GM18861 (cell line): ENCODE results near the gene GBF1.
"Not testable (repeated sequence)": the region's sequence is repeated elsewhere in the genome, so short reads cannot be mapped to it uniquely, and the experiment has no call there.

Experiments
- ATAC-seq: cut with Tn5 transposase; IDR thresholded peaks from one replicate; pipeline ENCODE4 v1.9.1; 2021; ENCODE audit not compliant: unreplicated experiment

The GBF1 gene

DNA sequence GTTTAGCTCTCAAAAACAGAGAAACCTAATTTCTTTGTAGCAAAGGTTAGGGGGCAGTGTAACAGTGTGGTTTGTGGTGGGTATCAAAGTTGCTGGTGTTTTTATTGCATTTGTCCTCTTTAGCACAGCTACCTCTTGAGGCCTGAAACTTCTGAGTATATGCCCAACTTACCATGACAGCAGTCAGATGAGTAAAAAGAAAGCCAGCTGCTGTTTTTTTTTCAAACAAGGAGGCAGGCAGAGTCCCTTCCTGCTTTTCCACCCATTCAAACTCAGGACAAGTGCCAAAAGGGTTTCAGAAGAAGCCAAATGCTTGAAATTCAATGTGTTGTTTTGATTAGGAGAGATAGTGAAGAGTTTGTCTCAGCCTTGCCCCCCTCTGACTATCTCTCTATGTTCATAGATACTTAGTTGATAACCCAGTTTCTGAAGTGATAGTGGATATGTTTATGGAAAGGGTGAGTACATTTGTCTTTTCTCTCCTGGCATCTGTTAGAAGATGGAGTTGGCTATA lies 23.1 kb downstream of the GBF1 start:
- no peak for ATAC-seq

DNA sequence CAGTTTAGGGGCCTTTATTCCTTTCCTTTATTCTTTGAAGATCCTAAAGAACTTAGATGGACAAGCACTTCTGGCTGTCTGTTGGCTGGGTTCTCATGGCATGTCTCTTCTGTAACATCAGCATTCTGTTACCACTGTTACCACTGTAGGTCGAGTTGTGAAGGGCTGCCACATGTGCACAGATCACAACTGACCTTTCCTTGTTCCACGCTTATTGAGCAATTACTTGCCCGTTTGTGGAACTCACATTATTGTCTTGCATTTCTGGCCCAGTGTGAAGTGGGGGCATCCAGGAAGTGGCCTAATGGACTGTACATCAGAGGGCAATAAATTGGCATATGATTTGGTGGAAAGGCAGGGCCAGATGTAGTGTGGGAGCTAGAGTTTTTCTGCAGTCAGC lies 23.7 kb downstream of the GBF1 start:
- ATAC-seq = no peak

DNA sequence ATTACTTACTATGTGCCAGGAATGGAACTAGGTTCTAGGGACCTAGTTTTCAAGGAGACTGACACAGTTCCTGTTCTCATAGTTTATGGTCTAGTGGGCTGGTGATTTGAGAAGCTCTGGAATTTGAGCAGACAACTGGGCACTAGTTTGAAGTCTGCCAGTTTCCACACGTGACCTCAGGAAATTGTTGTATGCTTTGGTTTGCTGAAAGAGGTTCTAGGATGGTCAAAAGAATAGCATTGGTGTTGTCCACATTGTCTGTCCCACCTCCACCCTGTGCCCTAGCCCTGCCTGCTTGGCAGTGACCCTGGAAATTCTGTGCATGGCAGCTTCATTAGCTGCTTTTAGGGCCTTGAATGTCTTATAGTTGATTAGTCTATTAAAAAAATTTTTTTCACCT lies 28.7 kb downstream of the GBF1 start:
- ATAC-seq = no peak

- ATAC-seq = no peak
Observed at GRCh38 chr10:102275343-102275742, 30.0 kb downstream of the GBF1 start.

GRCh38 chr10:102279104-102279503 lies 33.8 kb downstream of the GBF1 start:
- no peak for ATAC-seq

GRCh38 chr10:102280397-102281101 lies 35.2 kb downstream of the GBF1 start:
- no peak for ATAC-seq

GRCh38 chr10:102281102-102281487 lies 35.8 kb downstream of the GBF1 start:
- no peak for ATAC-seq

- no peak for ATAC-seq
Observed at GRCh38 chr10:102283488-102283887, 38.2 kb downstream of the GBF1 start.

DNA sequence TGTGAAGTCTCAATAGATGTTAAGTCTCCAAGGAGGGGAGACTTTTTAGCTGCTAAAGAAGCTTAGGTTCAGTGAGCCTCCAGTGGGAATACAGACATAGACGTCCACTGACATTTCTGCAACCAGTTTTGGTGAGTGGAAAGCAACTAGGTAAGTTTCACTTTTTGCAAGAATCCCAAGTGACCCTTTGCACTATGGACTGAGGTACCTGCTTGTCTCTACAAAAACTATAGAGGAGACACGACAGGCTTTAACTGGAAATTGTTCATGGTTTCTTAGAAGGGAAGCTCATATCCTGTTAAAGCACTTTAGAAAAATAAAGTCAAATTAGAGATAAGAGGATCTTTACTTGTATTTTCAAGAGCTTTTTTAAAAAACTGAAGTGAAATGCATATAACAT lies 38.6 kb downstream of the GBF1 start:
- no peak for ATAC-seq

DNA sequence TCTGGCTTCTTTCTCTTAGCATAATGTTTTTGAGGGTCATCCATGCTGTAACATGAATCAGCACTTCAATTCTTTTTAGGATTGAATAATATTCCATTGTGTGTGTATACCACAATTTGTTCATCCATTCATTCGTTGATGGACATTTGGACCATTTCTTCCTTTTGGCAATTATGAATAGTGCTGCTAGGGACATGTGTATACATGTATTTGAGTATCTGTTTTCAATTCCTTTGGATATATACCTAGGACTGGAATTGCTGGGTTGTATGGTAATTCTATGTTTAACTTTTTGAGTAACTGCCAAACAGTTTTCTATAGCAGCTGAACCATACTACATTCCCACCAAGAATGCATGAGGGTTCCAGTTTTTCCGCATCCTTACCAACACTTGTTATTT lies 39.2 kb downstream of the GBF1 start:
- ATAC-seq = no peak

DNA sequence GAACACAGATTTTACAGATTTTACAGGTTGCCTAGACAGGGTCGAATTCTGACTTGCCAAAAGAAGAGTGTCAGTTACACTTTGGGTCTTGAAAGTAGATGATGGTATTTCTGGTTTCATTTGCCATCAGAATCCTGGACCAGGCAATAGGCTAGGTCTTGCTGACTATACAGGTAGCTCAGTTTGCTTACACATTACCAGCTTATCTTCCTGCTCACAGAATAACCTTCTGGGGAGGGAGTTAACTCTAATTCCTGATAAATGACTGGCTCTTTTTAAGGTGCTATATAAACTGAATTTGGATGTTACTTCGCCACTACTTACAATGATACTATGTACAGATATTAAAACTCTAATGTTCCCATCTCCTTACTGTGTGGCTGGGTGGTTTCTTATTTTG lies 39.8 kb downstream of the GBF1 start:
- ATAC-seq = no peak

DNA sequence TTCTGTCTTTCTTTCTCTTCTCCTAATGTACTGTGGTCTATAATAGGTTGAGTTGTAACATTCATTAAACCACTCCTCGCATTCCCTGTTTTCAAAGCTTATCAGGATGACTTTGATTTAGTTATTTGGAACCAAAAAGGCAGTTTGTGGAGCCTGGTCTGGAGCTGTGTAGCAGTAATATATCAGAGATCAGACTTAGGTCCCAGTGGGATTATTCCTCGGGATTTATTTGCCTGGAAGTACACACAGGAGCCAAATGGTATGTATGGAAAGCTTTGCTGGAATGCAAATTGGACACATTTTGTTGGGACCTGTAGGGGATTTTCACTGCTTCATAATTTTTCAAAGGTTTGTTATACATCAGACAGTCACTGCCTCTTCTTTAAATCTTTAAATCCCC lies 40.9 kb downstream of the GBF1 start:
- no peak for ATAC-seq

DNA sequence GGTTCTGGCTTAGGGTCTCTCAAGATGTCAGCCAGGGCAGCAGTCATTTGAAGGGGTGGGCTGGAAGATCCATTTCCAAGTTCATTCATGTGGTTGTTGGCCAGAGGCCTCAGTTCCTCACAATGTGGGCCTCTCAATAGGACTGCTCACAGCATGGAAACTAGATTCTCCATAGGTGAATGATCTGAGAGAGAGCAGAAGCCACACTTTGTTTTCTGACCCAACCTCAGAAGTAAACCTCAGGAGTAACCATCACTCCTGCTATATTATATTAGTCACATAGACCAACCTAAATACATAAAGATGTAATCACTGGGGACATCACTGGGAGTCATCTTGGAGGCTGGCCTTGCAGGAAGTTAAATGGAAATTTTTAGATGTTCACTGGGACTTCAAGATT lies 42.2 kb downstream of the GBF1 start:
- ATAC-seq = no peak

DNA sequence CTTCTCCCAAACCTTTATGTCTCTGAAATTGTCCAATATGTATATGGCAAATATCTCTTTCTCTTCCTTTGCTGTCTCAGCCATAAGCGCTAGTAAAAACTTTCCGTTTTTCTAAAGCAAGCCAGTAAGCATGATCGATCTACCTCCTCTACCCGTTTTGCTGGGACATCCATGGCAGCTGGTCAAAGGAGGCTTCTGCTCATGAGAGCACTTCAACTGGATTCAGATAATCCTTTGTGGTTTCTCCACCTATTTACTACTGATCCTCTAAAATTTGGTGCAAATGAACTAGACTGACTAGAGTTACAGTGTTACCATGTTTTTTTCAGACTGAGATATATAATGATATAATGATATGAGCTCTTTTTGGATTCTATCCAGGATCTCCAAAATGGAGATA lies 42.7 kb downstream of the GBF1 start:
- ATAC-seq = no peak

- no peak for ATAC-seq
Observed at GRCh38 chr10:102289356-102289755, 44.0 kb downstream of the GBF1 start.

- no peak for ATAC-seq
Observed at GRCh38 chr10:102289840-102290239, 44.5 kb downstream of the GBF1 start.

DNA sequence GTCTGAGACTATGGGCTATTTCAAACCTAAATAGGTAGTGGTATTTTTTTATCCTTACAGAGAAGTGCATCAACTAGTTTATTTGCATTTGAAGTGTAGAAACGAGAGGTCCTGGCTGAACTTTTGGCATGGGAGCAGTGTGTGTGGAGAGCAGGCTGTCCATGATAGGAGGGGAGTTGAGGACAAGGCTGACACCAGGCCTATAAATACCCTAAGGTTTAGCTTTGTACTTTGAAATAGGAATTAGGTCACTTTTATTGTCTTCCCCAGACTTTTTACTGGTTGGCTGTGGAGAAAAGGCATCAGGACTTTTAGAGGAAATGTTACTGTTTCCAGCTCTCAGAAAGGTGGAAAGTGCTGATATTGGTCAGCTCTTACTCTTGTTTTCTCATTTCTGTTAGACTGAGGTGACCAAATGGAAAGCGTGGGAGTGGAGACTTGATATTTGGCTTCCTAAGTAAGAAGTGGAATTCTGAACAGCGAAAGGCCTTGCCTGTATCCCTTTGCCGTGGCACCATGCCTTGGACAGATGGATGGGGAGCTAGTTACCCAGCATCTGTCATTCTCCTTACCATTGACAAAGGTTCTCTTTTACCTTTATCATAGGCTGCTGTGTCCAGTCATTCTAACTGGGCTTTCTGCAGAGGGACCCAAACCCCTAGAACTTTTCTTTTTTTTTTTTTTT lies 46.0 kb downstream of the GBF1 start:
- no peak for ATAC-seq

GRCh38 chr10:102297101-102297500 lies 51.8 kb downstream of the GBF1 start:
- ATAC-seq = no peak

DNA sequence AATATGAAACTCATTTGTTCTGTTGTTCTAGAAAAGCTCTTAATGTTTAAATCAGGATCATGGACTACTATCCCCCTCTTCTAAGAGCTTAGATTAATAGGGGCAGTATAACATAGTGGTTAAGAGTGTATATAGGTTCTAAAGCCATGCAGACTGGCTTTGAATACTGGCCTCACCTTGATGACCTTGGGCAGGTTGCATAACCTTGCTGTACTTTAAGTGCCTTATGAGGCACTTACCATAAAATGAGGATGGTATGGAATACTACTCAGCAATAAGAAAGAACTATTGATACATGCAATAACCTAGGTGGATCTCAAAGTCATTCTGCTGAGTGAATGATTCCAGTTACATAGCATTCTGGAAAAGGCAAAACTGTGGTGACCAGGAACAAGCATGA lies 53.6 kb downstream of the GBF1 start:
- ATAC-seq = no peak

- ATAC-seq = no peak
Observed at GRCh38 chr10:102299873-102300272, 54.5 kb downstream of the GBF1 start.

DNA sequence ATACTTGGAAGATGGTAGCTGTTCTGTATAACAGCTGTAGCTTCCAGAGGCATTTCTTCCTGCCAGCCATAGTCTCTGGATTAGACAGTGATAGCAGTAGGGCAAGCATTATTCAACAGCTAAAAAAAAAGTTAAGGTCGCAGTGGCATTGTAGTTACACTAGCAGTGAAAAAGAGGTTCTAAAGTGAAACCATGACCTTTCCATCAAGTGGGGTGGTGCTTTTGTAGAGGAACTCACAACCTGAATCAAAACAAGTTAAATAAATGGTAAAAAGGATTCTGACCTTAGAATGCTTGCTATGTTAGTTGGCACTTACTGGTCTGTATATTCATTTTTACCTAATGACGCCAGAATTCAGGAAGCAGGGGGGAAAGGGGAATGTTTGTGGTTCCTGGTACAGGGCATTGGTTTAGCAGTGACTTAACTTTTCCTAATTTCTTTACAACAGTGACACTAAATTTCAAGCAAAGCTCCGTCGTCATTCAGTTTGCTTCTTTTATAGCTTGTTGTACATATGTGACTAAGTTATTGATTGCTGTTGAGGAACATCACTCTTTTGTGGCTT lies 55.0 kb downstream of the GBF1 start:
- no peak for ATAC-seq

DNA sequence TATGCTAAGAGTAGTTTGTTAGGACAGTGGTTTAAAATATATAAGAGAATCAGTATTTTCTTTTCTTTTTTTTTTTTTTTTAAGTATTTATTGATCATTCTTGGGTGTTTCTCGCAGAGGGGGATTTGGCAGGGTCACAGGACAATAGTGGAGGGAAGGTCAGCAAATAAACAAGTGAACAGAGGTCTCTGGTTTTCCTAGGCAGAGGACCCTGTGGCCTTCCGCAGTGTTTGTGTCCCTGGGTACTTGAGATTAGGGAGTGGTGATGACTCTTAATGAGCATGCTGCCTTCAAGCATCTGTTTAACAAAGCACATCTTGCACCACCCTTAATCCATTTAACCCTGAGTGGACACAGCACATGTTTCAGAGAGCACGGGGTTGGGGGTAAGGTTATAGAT lies 55.6 kb downstream of the GBF1 start:
- ATAC-seq = not testable (repeated sequence)
